ENCODE data around the gene CFH. TPM values are rescaled to one million over a fixed set of nuclear protein-coding genes. Genes with fewer than 3 reads are reported as not detected.
"Not testable (repeated sequence)": the region's sequence is repeated elsewhere in the genome, so short reads cannot be mapped to it uniquely, and the experiment has no call there.

The CFH gene
- total RNA-seq, 1 donor from 2014 or later = 72.7 TPM

DNA sequence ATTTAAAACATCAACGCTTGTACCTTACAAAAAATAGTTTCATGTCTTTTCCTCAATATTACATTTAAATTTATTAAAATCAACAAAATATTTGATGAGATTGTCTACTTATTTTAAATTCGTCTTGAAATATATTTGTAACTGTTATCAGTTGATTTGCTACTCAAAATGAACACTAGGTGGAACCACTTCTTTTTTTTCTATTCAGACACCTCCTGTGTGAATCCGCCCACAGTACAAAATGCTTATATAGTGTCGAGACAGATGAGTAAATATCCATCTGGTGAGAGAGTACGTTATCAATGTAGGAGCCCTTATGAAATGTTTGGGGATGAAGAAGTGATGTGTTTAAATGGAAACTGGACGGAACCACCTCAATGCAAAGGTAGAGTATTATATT is 91.4 kb downstream of the CFH start:
- not testable (repeated sequence) for DNase-seq (ENCODE audit: low spot score)

DNA sequence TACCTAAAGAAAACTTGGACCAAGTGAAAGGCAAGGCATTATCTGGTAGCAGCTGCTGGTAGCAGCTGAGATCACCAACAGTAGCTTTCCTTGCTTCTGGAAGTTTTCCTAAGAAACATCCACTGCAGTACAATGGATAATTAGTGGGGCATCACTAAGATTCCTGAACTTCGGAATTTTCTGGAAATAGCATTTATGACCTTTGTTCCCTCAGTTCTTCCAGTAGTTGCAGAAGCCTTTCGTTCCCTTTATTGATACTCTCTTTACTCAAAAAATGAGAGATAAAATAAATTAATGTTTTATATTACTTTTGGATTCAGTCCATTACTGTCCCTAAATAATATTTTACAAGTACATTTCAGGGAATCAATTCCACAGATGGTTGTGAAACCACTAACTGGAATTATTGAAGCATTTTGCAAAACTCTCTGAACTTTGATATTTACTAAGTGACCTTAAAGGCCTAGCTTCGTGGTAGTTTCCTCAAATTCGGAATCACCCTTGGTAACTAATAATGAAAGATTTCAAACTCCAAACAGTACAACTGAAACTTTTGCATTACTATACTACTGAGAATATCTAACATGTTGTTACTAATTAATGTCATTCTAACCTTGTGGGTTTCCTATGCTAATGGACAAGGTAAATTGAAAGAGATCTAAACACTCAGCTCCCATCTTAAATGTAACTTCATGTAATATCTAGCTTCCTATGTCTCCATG is 113.3 kb downstream of the CFH start:
- DNase-seq (ENCODE audit: low spot score) = not testable (repeated sequence)

DNA sequence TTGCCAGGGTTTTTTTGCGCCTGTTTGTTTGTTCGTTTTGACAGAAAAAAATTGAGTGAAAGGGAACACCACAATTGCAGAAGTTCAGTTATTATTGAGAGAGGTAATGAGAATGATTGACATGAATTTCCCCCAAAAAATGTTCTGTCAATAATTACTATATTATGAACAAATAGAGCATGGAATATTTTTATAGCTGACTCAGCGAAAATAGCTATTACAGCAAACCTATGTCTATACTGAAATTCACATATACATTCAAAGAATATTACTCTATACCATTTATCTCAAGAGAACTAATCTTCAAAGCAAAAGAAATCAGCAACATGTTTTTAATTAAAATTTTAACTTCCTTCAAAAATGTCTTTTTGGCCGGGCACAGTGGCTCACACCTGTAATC is 118.0 kb downstream of the CFH start:
- DNase-seq (ENCODE audit: low spot score) = not testable (repeated sequence)

DNA sequence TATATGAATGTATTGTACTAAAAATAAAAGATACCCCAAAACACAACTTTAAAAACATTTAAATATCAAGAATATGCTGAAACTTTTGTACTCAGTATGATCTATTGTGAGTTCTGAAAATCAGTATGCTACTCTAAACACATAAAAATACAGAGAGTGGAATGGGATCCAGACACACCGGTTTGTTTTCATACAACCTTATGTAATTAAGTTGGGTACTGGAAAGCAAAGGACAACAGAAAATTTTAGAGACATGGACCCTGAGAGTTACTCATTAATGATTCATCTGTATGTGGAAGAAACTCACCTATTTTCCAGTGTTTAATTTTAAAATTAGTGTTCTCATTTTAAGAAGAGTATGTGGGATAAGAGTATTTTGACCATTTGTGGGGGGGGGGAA is 121.9 kb downstream of the CFH start:
- DNase-seq (ENCODE audit: low spot score) = no peak

DNA sequence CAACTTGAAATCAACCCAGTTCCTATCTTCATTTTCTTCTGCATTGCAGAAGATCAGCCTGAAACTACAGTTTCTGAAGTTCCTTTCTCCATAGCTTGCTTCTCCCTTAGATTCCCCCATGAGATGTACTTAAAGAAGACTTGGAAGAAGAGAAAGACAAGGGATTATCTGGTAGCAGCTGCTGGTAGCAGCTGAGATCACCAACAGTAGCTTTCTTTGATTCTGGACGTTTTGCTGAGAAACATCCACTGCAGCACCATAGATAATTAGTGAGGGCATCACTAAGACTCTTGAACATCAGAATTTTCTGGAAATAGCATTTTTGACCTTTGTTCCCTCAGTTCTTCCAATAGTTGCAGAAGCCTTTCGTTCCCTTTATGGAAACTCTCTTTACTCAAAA is 122.3 kb downstream of the CFH start:
- no peak for DNase-seq (ENCODE audit: low spot score)

DNA sequence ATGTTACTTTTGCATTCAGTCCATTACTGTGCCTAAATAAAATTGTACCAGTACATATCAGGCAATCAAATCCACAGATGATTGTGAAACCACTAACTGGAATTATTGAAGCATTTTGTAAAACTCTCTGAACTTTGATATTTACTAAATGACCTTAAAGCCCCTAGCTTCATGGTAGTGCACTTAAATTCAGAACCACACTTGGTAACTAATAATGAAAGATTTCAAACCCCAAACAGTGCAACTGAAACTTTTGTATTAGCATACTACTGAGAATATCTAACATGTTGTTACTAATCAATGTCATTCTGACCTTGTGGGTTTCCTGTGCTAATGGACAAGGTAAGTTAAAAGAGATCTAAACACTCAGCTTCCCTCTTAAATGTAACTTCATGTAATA is 122.8 kb downstream of the CFH start, which contains the start of gene CFHR3:
Gene CFHR3, plus strand, starts transcription at position 238 of the 400 bp plus-strand sequence. Its CDS starts 47 bp downstream, at position 285.
- DNase-seq (ENCODE audit: low spot score) = no peak

DNA sequence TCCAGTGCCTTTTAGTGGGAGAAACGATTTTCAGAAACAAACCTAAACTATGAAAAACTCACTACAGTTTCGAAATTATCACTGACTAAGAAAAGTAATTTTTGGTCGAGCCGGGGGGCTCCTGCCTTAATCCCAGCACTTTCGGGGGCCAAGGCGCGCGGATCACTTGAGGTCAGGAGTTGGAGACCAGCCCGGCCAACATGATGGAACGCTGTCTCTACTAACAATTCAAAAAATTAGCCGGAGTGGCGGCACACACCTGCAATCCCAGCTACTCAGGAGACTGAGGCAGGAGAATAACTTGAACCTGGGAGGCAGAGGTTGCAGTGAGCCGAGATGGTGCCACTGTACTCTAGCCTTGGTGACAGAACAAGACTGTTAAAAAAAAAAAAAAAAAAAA is 125.8 kb downstream of the CFH start:
- no peak for DNase-seq (ENCODE audit: low spot score)

DNA sequence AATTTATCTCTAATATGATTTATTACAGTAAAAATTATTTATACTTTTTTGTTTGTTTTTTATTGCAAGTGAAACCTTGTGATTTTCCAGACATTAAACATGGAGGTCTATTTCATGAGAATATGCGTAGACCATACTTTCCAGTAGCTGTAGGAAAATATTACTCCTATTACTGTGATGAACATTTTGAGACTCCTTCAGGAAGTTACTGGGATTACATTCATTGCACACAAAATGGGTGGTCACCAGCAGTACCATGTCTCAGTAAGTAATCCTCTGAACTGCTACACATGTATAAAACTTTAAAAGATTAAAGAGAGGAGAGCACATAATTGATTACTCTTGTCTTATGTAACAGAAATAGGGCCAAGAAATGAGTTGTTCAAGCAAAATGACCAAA is 127.2 kb downstream of the CFH start:
- no peak for DNase-seq (ENCODE audit: low spot score)

DNA sequence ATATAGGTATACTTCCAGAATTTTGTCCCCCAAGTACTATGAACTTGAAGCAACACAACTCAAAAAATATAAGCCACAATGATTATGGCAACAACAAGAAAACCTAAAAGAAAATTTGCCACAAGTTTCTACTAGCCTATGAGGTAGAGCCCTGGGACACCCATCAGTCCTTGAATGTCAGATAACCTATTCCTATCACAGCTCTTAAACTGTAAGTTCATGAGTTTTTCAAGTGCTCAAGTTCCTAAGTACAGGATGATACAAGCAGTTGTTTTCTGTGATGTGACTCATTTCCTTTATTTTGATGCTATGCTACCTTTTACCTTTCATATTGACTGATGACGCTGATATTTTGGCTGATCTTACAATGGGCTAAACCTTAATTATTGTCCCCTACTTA is 139.4 kb downstream of the CFH start:
- DNase-seq (ENCODE audit: low spot score) = not testable (repeated sequence)

DNA sequence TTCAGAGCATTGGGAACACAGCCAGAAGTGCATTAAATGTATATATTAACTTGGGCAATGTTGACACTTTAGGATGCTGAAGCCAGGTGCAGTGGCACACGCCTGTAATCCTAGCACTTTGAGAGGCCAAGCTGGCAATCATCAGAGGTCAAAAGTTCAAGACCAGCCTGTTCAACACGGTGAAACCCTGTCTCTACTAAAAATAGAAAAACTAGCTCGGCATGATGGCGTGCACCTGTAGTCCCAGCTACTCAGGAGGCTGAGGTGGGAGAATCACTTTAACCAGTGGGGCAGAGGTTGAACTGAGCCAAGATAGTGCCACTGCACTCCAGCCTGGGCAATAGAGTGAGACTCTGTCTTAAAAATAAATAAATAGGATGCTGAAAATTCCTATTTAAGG is 142.3 kb downstream of the CFH start:
- DNase-seq (ENCODE audit: low spot score) = not testable (repeated sequence)

Other genes with a start within 250 kb of the CFH start
- 0.93 TPM for gene KCNT2, start 43.6 kb upstream of the CFH start, total RNA-seq
- gene CFHR3, start 122.8 kb downstream of the CFH start, total RNA-seq = 0.39 TPM
- 1.8 TPM for gene CFHR1, start 167.7 kb downstream of the CFH start, total RNA-seq
- gene CFHR4, start 236.0 kb downstream of the CFH start, total RNA-seq = not detected